Fibroblast of the conjunctiva (primary cell): ENCODE measurements around the gene MAML1.
"Not testable (repeated sequence)": the region's sequence is repeated elsewhere in the genome, so short reads cannot be mapped to it uniquely, and the experiment has no call there.

Experiments
- DNase-seq: peaks from one replicate; pipeline ENCODE4 v3.0.0-alpha.2; 2010; ENCODE audit warnings: low read depth

The MAML1 gene

DNA sequence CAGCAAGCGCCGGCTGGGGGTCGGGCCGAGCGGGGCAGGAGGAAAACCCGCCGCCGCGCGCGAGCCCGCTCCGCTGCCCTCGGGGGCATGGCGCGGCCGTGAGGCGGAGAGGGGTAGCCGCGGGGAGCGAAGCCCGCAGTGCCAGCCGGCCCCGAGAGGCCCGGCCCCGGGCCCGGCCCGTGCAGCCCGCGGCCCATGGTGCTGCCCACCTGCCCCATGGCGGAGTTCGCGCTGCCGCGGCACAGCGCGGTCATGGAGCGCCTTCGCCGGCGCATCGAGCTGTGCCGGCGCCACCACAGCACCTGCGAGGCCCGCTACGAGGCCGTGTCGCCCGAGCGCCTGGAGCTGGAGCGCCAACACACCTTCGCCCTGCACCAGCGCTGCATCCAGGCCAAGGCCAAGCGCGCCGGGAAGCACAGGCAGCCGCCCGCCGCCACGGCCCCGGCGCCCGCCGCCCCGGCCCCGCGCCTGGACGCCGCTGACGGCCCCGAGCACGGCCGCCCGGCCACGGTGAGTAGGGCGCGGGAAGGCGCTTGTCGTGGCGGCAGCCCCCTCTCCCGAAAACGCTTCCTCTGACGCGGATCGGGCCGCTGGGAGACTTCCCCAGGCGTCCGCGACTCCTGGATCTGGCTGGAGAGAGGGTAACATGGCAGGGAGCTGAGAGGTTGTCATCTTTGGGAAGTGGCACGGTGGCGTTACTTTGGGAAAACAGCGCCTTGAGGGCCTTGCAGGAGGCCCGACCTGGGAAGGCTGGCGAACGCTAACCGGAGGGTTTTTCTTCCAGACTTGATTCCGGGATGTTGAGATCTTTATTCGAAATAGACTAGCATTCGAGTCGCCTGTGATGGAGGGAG, 523 bp downstream of the MAML1 start:
- no peak for DNase-seq

DNA sequence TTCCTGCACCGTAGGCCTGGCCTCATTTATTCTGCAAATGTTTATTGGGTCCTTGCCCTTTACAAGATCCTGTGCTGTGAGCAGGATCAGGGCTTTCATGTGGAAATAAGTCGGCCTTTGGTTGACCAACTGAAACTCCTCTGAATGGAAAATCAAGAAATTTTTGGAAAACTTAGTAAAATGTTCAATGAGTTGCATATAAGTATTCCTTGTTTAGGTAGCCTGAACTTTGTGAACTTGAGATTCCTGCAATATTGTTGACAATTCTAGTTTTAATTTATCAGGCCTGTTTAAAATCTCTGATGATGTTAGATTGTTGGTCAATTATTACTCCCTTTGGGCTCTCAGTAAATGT, 1.1 kb downstream of the MAML1 start:
- DNase-seq: no peak

- DNase-seq: no peak
Observed at GRCh38 chr5:179734536-179735164, 2.0 kb downstream of the MAML1 start.

DNA sequence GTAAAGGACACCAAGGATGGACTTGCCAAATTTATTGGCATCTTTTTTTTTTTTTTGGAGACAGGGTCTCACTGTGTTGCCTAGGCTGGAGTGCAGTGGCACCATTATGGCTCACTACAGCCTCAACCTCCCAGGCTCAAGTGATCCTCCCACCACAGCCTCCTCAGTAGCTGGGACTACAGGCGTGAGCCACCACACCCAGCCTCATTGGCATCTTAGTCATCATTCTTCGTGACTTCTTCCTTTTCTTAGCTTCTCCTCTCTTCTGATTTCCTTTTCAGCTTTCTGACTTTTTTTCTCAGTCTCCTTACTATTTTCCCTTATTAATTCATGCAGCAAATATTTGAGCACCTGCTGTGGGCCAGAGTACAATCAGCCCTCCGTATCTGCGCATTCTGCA, 6.1 kb downstream of the MAML1 start:
- DNase-seq: no peak

DNA sequence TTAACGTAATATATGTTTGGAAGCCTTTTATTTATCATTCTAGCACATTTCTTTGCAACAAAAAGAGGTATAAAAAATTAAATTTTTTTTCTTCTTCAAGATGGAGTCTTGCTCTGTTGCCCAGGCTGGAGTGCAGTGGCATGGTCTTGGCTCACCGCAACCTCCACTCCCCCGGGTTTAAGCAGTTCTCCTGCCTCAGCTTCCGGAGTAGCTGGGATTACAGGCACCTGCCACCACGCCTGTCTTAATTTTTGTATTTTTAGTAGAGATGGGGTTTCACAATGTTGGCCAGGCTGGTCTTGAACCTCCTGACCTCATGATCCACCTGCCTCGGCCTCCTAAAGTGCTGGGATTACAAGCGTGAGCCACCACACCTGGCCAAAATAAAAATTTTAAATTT, 11.5 kb downstream of the MAML1 start:
- not testable (repeated sequence) for DNase-seq

- no peak for DNase-seq
Observed at GRCh38 chr5:179746872-179747271, 14.2 kb downstream of the MAML1 start.

- DNase-seq: no peak
Observed at GRCh38 chr5:179747811-179748210, 15.2 kb downstream of the MAML1 start.

- DNase-seq: no peak
Observed at GRCh38 chr5:179749857-179750508, 17.4 kb downstream of the MAML1 start.

- no peak for DNase-seq
Observed at GRCh38 chr5:179753971-179754370, 21.3 kb downstream of the MAML1 start.

- no peak for DNase-seq
Observed at GRCh38 chr5:179755022-179755421, 22.4 kb downstream of the MAML1 start.

- DNase-seq: no peak
Observed at GRCh38 chr5:179758955-179759354, 26.3 kb downstream of the MAML1 start.

GRCh38 chr5:179759581-179760551, 27.2 kb downstream of the MAML1 start:
- no peak for DNase-seq

DNA sequence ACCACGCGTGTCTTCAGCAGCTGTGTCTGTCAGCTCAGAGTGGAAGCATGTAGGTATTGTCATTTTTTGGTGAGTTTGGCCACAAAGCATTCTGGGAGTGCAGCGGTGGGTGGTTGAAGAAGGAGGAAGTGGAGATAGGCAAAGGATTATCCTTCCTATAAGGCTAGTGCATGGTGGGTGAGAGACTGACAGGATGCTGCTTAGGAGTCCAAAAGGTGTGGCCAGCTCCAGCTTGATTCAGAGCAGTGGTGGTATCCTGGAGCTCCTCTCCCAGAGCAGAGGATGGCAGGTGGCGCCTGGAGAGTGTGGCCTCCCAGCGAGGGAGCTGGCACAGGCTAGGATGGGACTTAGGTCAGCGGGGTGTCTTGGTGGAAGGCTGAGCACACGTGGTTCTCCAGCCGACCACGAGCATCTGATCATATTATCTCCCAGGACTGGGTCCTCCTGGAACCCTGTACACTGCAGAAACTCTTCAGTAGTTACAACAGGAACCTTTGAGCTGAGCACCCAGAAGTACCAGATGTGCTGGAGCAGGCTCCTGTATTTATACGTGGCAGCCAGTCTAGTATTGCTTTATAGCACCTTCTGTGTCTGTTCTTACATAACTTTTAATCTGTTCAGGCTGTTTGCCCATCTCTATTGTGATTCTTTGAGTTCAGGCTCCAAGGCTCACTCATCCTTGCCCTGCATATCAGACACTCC, 29.6 kb downstream of the MAML1 start:
- DNase-seq: no peak

DNA sequence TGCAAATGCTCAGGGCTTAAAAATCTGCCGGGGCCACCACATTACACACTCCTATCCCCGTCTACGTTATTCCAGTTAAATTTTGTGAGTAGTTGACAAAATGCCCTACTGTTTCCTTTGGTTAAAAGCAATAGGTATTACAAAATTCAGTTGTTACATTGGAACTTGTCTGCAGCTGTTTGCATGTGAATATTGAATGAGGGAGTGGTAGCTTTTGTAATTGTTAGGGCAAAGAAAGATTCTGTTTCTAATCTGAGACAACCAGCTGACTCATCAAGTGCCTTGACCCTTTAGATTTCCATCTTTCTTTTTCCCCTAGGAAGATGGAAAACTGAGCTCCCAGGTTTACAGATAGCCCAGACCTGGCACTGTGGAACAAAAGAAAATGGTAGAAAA, 30.2 kb downstream of the MAML1 start:
- no peak for DNase-seq

GRCh38 chr5:179763215-179763945, 30.8 kb downstream of the MAML1 start:
- DNase-seq: peak; percentile 74

DNA sequence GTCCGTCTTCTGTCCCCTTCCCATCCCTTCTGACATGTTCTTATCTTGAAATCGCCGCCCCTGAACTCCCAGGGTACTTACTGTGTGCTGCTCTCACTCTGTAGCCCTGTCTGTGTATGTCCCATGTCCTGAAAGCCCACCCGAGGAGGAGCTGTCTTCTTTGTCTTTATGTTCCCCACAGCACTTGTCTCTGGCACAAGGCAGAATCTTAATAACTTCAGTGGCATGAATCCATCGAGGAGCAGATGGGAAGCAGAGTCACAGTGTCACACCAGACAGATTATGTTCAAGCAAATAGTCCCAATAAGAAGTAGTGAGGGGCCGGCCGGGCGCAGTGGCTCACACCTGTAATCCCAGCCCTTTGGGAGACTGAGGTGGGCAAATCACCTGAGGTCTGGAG, 31.4 kb downstream of the MAML1 start:
- DNase-seq: no peak

DNA sequence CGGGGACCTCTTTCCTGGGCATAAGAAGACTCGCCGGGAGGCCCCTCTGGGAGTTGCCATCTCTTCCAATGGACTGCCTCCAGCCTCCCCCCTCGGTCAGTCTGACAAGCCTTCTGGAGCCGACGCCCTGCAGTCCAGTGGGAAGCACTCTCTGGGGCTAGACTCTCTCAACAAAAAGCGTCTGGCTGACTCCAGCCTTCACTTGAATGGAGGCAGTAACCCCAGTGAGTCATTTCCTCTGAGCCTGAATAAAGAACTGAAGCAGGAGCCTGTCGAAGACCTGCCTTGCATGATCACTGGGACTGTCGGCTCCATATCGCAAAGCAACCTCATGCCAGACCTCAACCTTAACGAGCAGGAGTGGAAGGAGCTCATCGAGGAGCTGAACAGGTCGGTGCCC, 32.8 kb downstream of the MAML1 start:
- peak; percentile 55 for DNase-seq

DNA sequence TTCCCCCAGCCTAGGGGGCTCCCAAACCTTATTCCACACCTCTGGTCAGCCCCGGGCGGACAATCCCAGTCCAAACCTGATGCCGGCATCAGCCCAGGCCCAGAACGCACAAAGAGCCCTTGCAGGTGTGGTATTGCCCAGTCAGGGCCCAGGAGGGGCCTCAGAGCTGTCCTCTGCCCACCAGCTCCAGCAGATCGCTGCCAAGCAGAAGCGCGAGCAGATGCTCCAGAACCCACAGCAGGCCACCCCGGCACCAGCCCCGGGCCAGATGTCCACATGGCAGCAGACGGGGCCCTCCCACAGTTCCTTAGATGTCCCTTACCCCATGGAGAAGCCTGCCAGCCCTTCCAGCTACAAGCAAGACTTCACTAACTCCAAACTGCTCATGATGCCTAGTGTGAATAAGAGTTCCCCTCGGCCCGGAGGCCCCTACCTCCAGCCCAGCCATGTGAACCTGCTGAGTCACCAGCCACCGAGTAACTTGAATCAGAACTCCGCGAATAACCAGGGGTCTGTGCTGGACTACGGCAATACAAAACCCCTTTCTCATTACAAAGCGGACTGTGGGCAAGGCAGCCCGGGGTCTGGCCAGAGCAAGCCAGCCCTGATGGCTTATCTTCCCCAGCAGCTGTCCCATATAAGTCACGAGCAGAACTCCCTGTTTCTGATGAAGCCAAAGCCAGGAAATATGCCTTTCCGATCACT, 33.6 kb downstream of the MAML1 start:
- DNase-seq: no peak

DNA sequence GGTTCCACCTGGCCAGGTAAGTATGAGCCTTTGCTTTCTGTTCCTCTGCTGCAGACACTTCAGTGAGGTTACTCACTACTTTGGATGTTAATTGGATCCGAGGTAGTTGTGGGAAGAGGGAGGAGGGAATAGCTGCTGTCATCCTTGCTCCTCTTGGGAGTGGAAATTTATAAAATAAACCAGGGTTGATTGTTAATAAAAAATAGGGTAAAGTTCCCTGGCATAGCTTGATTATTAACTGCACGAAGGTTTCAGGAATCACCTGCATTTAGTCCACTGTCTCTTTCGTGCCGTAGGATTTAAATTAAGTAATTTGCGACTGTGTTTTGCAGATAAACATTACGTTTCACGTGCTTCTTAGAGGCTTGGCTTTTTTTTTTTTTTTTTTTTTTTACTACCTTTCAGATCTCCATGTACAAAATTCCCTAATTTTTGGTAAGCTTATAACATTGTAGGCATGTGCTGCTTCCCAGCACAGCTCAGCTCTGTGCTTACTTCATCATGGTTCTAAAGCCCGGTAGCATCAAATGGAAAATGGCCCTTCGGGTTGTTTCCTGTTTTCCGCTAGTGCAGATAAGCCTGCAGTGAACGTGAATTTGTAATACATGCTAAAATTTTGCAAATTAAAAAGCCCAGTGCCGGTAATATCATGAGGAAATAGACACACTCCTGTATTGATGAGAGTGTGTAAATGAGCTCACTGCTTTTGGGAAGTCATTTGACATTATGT, 34.3 kb downstream of the MAML1 start:
- no peak for DNase-seq
